ENCODE data around the gene ONECUT3.
"Not testable (repeated sequence)": the region's sequence is repeated elsewhere in the genome, so short reads cannot be mapped to it uniquely, and the experiment has no call there.

Gene ONECUT3

GRCh38 chr19:1752757-1753728, at the start of gene ONECUT3:
ONECUT3 (plus strand) TSS chr19:1753506; CDS start chr19:1753663, 157 bp downstream.
- no peak for DNase-seq (ENCODE audit: low read depth, low spot score)
- H3K27ac ChIP-seq = no peak within 1 kb of the TSS

GRCh38 chr19:1704339-1704738, 49.0 kb upstream of the ONECUT3 start:
- no peak overlapping the region for H3K27ac ChIP-seq
- no peak for DNase-seq (ENCODE audit: low read depth, low spot score)

- no peak for DNase-seq (ENCODE audit: low read depth, low spot score)
- H3K27ac ChIP-seq = no peak overlapping the region
These were observed 47.9 kb upstream of the ONECUT3 start for GRCh38 chr19:1705367-1705766.

- H3K27ac ChIP-seq; DNase-seq (ENCODE audit: low read depth, low spot score): not testable (repeated sequence)
These were observed 46.7 kb upstream of the ONECUT3 start for GRCh38 chr19:1706646-1707045.

- DNase-seq (ENCODE audit: low read depth, low spot score) = no peak
- no peak overlapping the region for H3K27ac ChIP-seq
These were observed 46.1 kb upstream of the ONECUT3 start for GRCh38 chr19:1707240-1707639.

GRCh38 chr19:1713170-1713569, 40.1 kb upstream of the ONECUT3 start:
- H3K27ac ChIP-seq = no peak overlapping the region
- DNase-seq (ENCODE audit: low read depth, low spot score) = no peak

GRCh38 chr19:1715540-1715939, 37.8 kb upstream of the ONECUT3 start:
- DNase-seq (ENCODE audit: low read depth, low spot score) = no peak

GRCh38 chr19:1717200-1717969, 35.9 kb upstream of the ONECUT3 start:
- H3K27ac ChIP-seq = no peak overlapping the region
- DNase-seq (ENCODE audit: low read depth, low spot score) = no peak

More at GRCh38 chr19:1715540-1715939, 37.8 kb upstream of the ONECUT3 start:
- H3K27ac ChIP-seq = no peak overlapping the region

GRCh38 chr19:1717970-1718264, 35.4 kb upstream of the ONECUT3 start:
- H3K27ac ChIP-seq = no peak overlapping the region
- DNase-seq (ENCODE audit: low read depth, low spot score) = no peak

GRCh38 chr19:1718420-1719291, 34.6 kb upstream of the ONECUT3 start:
- H3K27ac ChIP-seq = no peak overlapping the region
- DNase-seq (ENCODE audit: low read depth, low spot score) = no peak

- no peak overlapping the region for H3K27ac ChIP-seq
- DNase-seq (ENCODE audit: low read depth, low spot score) = no peak
These were observed 33.8 kb upstream of the ONECUT3 start for GRCh38 chr19:1719519-1719918.

- DNase-seq (ENCODE audit: low read depth, low spot score) = no peak
These were observed 33.1 kb upstream of the ONECUT3 start for GRCh38 chr19:1720237-1720636.

GRCh38 chr19:1725100-1726064, 27.9 kb upstream of the ONECUT3 start:
- no peak for DNase-seq (ENCODE audit: low read depth, low spot score)
- H3K27ac ChIP-seq = no peak overlapping the region

More at GRCh38 chr19:1720237-1720636, 33.1 kb upstream of the ONECUT3 start:
- no peak overlapping the region for H3K27ac ChIP-seq

- no peak for DNase-seq (ENCODE audit: low read depth, low spot score)
These were observed 24.3 kb upstream of the ONECUT3 start for GRCh38 chr19:1728816-1729567.

GRCh38 chr19:1729568-1729925, 23.8 kb upstream of the ONECUT3 start:
- H3K27ac ChIP-seq = no peak overlapping the region
- DNase-seq (ENCODE audit: low read depth, low spot score) = no peak

More at GRCh38 chr19:1728816-1729567, 24.3 kb upstream of the ONECUT3 start:
- H3K27ac ChIP-seq = no peak overlapping the region

- H3K27ac ChIP-seq = no peak overlapping the region
- no peak for DNase-seq (ENCODE audit: low read depth, low spot score)
These were observed 23.1 kb upstream of the ONECUT3 start for GRCh38 chr19:1730157-1730556.

- no peak overlapping the region for H3K27ac ChIP-seq
- DNase-seq (ENCODE audit: low read depth, low spot score) = no peak
These were observed 18.9 kb upstream of the ONECUT3 start for GRCh38 chr19:1734321-1734966.

GRCh38 chr19:1736280-1736679, 17.0 kb upstream of the ONECUT3 start:
- no peak overlapping the region for H3K27ac ChIP-seq
- no peak for DNase-seq (ENCODE audit: low read depth, low spot score)

Data from epithelial cell of prostate (primary cell).